NCI-H1105 (cell line): ENCODE data around the gene PEX26.
"Not testable (repeated sequence)": the region's sequence is repeated elsewhere in the genome, so short reads cannot be mapped to it uniquely, and the experiment has no call there.

Experiments used
- DNase-seq: peaks from one replicate; lab custom pipeline; 2025; lab: John Stamatoyannopoulos, UW

The PEX26 gene

DNA sequence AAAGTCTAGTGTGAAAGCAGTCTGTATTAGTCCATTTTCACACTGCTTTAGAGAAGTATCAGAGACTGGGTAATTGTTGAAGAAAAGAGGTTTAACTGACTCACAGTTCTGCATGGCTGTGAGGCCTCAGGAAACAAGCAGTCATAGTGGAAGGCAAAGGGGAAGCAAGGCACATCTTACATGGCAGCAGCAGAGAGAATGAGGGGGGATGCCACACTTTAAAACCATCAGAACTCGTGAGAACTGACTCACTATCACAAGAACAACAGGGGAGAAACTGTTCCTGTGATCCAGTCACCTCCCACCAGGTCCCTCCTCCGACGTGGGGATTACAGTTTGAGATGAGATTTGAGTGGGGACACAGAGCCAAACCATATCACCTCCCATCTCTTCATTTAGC is 19.0 kb downstream of the PEX26 start:
- DNase-seq: no peak

DNA sequence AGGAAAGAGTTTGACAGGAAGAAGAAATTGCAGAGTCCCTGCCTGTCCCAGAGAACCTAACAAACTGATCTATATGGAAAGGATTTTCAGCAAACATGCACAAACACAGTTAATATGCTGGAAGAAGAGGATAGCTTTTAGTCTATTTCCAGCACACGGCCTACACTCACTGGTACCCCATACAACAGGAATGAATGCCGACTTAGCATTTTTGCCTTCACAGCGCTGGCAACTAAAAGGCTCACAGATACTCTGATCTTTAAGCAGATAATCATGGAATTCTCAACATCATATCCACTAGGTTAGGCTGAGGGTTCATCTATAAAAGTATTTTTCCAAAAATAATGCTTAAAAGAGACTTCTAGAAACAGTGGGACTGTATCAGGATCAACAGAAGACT is 23.0 kb downstream of the PEX26 start:
- DNase-seq: no peak

DNA sequence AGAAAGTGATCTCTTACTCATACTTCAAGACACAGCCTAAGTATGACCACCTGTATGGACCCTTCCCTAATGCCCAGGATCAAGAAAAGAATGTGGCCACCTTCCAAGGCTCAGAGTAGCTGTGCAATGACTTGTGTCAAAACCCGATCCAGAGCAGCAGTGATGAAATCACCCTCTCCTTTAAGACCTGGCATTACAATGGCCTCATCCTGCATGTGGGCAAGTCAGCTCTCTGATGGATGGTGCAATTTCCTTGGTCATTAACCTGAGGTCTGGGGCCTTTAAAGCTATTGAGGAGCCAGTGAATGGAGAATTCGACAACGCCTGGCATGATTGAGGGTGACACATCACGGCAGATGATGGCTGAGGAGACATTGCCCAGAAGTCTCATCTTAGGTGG is 23.7 kb downstream of the PEX26 start:
- no peak for DNase-seq

DNA sequence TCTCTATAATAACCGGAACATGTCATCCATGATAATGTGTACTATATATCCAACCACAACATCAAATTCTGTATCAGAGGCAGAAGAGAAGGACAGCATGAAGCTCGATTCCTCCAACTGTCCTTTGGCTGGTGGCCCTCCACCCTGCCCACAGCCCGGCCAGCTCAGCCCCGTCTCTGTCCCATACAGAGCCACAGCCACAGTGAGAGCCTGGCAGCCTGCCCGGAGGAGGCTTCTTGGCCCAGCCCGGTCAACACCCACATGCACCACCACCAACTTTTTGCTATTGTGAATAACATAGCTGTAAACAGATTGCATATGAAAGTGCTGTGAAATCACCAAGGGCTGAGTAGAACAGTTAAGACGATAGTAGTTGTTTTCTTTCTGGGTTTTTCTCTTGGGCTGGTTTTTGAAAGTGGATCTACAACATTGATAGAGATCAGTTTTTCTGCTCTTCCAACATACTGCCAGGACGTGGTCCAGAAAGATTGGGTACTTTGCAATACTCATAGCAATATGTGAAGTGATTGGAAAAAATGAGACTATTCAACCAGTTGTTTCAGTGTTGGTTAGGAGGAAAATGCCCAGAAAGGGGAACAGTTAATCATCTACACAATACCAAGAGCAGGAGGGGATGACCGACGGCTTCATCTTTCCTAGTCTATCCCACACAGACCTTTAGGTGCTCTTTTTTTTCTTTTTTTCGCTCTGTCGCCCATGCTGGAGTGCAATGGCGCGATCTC is 25.9 kb downstream of the PEX26 start:
- DNase-seq: no peak

DNA sequence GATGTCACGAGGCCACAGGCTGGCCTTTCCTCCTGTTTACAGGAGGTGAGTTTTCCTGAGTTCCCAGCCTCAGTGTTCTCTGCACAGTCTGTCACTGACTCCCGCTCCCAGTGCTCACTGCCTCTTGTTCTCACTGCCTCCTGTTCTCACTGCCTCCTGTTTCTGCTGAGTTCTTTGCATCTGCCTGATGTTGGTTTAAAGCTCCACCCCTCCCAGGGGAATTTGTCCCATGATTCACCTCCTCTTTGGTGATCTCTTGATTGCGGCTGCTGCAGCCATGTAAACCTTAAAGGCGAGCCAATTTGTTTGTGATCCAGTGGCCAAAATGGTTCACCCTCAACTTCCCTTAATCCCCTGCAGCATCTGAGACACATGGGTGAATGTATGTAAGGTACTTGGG is 26.8 kb downstream of the PEX26 start:
- DNase-seq: no peak

DNA sequence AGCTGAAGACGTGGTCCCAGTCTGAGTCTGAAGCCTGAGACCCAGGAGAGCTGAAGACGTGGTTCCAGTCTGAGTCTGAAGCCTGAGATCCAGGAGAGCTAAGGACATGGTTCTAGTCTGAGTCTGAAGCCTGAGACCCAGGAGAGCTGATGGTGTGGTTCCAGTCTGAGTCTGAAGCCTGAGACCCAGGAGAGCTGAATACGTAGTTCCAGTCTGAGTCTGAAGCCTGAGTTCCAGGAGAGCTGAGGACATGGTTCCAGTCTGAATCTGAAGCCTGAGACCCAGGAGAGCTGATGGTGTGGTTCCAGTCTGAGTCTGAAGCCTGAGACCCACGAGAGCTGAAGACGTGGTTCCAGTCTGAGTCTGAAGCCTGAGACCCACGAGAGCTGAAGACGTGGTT is 28.2 kb downstream of the PEX26 start:
- DNase-seq: not testable (repeated sequence)

DNA sequence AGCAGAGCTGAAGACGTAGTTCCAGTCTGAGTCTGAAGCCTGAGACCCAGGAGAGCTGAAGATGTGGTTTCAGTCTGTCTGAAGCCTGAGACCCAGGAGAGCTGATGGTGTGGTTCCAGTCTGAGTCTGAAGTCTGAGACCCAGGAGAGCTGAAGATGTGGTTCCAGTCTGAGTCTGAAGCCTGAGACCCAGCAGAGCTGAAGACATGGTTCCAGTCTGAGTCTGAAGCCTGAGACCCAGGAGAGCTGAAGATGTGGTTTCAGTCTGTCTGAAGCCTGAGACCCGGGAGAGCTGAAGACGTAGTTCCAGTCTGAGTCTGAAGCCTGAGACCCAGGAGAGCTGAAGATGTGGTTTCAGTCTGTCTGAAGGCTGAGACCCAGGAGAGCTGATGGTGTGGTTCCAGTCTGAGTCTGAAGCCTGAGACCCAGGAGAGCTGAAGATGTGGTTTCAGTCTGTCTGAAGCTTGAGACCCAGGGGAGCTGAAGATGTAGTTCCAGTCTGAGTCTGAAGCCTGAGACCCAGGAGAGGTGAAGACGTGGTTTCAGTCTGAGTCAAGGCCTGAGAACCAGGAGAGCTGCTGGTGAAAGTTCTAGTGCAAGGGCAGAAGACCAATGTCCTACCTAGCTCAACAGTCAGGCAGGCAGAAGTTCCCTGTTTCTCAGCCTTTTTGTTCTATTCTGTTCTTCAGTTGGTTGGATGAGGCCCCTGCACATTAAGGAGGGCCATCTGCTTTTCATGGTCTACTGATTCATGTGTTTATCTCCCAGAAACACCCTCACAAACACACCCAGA is 29.0 kb downstream of the PEX26 start:
- DNase-seq: not testable (repeated sequence)

DNA sequence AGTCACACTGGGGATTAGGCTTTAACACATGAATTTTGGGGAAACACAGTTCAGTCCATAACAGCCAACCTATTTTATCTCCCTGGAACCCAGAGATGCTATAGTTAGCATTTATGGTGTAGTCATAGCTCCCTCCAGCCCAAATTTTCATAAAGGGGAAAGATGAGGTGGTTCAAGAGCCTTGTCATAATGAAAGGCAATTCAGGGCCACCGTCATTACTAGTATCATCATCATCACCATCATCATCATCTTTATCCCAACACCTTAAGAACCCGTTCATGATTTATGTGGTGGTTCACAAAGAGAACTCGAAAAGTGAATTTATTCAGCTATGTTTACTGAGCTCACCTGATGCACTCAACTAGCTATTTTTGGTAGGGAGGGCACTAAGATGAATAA is 30.4 kb downstream of the PEX26 start:
- DNase-seq: no peak

DNA sequence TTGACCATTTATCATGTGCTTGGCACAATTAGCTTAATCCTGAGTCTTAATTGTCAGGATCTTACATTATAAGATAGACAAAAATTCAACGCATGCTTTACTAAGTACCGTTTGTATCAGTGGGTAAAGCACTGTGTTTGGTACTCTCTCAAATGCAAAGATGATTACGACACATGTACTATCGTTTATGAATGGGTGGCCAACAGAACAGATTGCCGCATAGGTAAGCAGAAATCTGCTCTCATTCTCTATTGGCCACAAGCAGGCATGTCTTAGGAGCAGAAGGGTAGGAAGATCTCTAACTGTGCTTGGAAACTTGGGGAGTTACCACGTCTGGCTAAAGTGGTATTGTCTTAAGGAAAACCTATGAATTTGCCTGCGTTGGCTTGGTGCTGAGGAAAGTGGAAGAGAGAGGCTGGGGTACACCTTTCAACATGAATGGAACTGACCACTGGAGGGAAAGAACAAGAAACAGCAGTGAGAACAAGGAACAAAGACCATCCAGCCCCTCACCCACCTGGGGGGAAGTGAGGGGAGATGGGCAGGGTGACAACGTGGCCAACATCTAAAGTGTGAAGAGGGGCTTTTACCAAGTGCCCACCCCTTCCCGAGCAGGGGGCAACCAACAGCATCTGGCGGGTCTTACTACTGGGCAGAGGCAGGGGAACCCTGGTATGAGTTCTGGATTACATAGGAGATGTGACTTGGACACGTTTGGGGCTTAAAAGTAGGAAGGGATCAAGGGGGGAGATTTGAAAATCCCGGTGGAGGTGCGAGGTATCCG is 31.8 kb downstream of the PEX26 start:
- no peak for DNase-seq

DNA sequence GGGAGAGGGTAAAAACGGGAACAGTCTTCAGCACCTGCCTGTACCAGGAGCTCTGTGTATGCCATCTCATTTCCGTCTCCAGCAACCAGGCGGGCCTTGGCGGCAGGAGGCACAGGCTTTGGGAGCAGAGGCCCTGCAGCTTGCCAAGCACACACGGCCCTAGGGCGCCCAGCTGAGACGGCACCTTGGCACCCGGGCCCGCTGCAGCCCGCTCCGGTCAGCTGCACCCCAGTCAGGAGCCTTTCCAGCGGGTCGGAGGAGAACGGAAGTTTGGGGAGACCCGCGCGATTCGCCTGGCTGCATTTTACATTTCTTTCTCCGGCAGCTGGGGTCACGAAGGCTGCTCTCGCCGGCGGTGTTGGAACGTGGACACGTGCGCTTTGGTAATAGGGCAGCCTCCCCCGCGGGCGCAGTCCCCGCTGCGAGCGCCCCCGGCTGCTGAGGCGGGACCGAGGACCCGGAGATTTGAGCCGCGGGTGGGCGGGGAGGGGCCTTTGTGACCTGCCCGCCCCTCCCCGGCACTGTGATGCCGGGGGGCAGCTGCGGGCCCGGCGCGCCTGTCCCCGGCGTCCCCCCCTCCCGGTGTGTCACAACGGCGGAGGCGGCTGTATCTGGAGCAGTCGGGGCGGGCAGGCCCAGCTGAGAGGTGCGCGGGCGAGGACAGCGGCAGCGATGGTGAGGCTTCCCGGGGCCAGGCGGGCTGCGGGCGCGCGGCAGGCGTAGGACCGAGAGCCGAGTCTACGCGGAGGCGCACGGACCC is 32.6 kb downstream of the PEX26 start, which contains the start of gene TUBA8:
TSS of gene TUBA8 (plus strand) at position 616 of the 760 bp plus-strand sequence. CDS start at position 673, 57 bp downstream.
- peak; percentile 63 for DNase-seq

DNA sequence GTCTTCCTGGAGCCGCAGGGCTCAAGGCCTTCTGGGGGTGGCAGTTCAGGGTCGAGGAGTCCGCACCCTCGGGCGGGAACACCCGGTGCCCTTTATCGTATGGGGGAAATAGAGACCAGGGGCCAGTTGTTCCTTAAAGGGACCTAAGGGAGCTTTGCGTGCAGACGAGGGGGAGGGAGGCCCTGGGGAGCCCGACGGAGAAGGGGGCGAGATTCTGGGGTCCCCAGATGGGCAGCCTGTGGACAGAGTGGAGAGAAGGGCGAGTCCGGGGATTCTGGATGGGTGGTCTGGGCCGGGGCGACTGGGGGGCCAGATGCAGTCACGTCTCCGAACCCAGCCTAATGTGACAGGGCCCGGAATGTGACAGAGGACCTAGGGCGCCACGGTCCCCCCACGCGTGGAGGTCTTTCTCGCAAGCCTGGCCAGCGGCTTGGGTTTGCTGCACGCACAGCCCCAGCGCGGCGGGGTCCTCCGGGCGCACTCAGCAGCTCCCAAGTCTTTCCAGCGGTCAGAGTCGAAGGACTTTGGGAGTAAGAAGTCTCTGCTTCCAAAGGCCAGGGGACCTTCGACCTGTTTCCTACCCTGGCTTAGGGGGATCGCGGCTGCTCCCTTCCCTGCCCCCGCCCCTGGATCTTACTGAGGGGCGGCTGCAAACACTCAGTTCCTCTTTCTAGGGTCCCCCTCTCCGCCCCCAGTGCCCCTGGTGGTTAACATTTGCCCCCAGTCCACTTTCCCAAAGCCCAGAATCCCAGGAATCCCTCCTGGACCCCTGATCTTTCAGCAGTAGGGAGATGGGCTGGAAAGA is 33.4 kb downstream of the PEX26 start:
- DNase-seq: no peak

DNA sequence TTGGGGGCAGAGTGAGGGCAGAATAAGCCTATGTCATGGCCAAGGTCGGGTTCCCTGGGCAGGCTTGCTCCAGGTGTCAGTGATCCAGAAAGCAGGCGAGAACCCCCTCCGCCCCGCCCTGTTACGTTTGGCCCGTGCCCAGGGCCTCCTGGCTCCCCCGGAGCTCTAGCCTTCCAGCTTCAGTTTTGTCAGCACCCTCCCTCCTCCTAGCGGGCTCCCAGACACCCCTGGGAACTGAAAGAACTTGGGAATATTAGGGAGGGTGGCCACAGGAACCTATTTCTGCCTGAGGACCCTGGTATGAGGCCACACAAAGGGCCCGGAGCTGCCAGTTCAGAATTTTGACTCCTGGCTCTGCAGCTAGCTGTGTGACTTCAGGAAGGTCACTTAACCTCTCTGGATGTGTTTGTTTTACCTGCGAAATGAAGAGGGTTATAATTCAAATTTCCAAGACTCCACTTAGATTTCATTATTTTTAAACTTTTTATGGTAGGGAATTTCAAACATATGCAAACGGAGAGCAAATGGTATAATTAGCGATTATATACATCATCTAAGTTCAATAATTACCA is 34.1 kb downstream of the PEX26 start:
- DNase-seq: no peak

DNA sequence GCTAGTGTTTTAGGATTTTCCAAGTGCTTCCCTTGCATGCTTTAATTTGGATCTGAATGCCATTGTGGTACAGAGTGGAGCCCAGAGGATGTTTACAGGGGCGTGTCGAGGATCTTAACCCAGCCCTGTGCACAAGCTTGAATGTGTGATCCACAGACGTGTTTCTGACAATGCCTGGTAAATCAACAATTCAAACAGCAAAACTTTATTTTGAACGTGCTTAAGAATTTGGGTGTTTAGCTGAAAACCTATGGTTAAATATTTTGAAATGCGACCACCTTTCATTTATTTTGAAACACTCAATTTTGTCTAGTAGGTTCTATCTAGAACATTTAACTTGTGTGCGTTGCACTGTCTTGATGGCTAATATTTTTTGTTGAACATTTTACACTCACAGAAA is 34.6 kb downstream of the PEX26 start:
- DNase-seq: no peak

DNA sequence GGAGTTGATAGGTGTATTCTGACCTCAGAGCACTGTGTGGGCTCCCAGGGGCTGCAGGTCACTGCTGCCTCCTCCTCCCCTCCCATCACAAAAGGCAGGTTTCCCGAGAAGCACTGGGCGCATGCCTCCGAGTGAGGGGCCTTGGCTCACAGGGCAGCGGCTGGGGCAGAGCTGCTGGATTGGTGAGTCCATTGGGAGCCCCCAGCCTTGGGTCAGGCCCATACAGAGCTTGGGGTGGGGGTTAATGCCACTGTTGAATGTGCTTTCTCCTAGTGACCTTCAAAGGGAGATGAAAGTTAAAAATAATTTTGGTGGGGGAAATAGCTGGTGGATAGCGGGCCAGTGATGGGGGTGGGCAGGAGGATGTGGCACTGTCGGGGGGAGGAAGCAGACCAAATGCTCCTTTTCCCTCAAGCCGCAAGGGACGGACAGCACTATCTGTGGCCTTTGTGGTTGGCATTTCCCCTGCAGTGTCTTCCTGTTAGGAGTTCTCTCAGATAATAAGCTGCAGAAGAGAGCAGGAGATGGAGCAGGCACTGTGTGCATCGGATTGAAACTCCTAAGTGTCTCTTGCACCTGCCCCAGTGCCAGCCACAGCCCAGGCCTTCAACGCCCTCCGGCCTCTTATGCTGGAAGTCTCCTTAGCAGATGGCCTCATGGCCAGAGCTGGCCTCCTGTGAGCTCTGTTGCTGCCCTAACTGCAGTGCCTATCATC is 36.0 kb downstream of the PEX26 start:
- DNase-seq: no peak

DNA sequence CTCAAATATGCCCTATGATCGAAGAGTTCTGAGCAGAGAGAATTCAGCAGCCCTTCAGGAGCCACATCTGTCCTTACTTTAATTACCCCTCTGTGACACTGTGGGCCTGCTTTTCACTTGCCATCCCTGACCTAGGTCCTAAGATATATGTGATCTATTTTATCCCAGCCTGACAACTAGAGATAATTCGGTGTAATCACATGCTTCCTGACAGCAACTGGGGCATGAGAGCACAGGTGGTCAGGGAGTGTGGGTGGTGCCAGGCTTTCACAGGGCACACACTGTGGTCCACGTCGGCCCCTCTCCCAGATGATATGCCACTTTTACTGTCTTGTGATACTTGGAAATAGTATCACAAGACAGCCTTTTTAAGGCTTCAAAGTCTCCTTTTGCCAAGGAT is 36.7 kb downstream of the PEX26 start:
- DNase-seq: no peak

DNA sequence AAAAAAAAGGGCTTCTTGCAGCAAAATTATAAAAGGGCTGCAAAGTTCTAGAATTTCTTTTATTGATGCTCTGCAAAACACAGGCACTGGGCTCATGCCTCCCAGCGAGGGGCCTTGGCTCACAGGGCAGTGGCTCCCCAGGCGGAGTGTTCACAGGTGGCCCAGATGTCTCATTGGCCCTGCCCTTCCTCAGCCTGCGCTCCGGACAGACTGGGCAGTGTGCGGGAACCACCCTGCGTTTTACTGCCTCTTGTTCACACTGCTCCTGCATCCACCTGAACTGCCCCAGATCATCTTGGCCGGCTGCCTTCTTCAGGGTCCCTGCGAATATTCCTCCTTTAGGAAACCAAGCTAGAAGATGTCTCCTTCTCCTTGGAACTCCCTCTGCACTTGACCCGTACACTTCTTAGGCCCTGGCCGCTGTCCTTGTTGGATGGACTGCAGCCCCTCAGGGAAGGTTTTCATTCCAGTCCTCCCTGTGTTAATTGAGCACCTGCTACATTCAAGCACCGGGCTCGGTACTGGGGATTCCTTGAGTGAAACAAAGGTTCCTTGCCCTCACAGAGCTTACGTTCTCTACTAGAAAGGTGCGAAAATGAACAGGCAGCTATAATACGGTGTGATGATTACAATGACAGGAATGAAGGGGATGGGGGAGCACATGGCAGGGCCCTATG is 37.3 kb downstream of the PEX26 start:
- DNase-seq: no peak

DNA sequence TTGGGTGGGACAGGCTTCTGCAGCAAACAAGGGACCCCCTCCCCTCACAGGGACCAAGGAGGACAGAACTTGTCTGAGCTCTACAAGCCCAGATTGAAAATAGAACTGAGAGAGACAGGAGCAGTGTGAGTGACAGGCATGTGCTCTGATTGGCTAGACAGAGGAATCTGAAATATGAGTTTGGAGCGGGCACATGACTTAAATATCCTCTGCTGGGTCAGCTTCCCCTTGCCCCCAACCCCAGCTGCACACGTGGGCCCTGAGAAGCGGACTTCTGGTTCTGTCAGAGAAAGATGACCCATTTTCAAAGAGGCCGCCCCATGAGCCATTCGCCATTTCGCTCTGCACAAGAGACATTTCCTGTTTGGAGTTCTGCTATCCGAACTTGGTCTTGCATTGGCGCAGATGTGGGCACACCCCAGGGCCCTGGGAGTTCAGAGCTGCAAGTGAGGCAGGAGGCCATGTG is 38.1 kb downstream of the PEX26 start:
- no peak for DNase-seq

DNA sequence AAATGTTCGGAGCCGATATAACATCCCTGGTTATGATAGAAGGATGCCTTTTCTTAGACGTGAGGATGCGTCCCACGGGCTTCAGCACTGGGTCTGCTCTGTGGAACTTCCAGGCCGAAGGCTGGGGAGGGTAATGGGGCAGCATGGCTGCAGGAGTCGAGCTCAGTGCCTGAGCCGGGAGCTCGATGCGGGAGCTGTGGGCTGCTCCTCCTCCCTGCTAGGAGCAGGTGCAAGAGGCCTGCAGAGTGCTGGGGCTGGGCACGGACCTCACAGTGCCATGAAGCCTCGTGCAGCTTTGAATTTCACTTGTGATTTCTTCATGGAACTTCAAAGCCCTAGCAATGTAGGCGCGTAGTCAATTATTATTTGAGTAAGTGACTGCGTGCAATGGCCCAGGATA is 38.8 kb downstream of the PEX26 start:
- no peak for DNase-seq

DNA sequence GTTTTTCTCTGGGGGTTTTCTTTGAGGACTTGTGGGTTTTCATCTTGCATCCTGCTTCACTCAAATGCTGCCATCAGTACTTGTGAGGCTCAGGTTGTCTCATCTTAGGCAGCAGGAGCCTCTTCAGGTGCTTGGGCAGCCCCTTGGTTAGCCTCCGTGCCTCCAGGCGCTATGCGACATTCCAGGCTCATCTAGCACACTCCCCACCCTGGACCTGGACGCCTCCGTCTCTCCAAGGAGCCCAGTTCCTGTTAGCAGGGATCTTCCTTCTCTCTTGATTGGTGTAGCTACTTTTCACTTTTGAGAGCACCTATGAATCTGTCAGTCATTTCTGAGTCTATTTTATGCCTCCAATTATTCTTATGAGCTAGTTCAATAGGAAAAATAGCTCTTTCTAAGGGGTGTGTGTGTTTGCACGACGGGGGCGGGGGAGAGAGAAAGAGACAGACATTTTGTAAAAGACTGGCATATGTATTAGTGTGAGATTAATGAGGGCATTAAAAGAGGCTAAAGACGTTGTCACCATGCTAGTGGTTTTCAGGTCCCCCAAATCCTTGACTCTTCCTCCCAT is 40.6 kb downstream of the PEX26 start:
- DNase-seq: no peak
